ENCODE results near the gene ESRRA.

The ESRRA gene

DNA sequence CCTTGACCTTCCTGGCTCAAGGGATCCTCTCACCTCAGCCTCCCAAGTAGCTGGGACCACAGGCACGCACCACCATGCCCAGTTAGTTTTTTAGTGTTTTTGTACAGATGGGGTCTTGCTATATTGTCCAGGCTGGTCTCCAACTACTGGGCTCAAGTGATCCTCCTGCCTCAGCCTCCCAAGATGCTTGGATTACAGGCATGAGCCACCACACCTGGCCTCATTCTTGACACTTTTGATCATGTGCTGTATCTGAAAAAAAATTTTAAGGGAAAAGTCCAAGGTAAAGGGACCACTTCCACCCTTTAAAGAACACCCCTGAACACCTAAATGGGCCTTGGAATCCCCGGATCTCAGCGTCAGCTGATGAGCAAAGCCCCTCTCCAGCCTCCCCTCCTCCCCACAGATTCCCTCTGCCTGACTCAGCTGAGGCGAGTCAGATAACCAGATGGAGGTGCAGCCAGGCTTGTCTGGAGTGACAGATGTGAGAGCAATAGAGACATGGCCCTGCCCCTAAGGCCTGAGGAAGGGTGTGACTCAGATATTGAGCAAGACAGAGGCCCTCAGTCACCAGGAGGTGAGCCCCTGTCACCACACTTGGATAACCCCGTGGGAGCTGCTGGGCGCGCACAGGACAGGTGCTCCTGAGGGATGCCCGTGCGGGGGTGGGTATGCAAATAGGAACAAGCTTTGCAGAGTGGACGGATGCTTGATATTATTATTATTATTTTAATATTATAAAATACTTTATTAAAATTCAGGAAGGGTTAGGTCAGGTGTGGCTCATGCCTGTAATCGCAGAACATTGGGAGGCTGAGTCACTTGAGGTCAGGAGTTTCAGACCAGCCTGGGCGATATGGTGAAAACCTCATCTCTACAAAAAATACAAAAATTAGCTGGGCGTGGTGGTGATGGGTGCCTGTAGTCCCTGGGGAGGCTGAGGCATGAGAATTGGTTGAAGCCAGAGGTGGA lies 29.7 kb downstream of the ESRRA start:
- no peak for DNase-seq

GRCh38 chr11:64337538-64338249 lies 32.4 kb downstream of the ESRRA start:
- DNase-seq, result no peak

DNA sequence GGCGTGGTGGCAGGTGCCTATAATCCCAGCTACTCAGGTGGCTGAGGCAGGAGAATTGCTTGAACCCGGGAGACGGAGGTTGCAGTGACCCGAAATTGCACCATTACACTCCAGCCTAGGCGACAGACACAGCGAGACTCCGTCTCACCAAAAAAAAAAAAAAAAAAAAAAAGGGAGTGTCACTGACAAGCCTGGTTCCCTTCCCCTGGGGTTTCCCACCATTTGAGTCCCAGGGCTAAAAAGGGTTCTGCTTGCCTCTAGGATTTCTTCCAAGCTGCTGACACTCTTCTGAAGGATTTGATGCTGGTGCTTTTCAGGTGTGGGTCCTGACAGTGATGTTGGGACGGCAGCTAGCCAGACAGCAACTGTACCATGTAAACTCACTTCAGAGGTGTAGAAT lies 33.4 kb downstream of the ESRRA start:
- DNase-seq, result no peak

- DNase-seq, result no peak
Measured at GRCh38 chr11:64339286-64339685, 34.0 kb downstream of the ESRRA start.

GRCh38 chr11:64339754-64340408 lies 34.6 kb downstream of the ESRRA start, which contains the start of gene CCDC88B:
CCDC88B (plus strand) TSS chr11:64340204; CDS start chr11:64340267, 63 bp downstream.
- no peak for DNase-seq

DNA sequence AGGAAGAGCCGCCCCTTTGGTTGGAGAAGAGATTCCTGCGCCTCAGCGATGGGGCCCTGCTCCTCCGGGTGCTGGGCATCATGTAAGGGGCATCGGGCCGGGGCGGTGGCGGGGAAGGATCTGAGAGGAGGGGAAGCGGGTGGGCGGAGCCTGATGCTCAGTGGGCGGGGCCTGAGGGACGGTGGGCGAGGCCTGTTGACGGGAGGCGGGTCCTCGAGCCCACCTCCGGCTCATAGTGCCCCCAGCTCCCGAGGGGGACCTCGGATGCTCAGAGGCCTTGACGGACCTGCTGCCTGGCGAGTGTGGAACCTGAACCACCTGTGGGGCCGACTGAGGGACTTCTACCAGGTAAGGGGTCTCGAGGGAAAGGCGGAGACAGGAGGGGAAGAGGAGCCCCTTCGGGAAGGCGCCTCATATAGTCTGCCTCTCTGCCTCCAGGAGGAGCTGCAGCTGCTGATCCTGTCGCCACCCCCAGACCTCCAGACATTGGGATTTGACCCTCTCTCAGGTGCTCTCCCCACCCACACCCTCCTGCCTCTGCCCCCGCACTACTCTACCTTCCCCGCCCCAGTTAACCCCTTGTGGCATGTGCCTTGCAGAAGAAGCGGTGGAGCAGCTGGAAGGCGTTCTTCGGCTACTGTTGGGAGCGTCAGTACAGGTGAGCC lies 35.5 kb downstream of the ESRRA start:
- DNase-seq, result no peak

GRCh38 chr11:64341429-64341828 lies 36.1 kb downstream of the ESRRA start:
- DNase-seq, result no peak

DNA sequence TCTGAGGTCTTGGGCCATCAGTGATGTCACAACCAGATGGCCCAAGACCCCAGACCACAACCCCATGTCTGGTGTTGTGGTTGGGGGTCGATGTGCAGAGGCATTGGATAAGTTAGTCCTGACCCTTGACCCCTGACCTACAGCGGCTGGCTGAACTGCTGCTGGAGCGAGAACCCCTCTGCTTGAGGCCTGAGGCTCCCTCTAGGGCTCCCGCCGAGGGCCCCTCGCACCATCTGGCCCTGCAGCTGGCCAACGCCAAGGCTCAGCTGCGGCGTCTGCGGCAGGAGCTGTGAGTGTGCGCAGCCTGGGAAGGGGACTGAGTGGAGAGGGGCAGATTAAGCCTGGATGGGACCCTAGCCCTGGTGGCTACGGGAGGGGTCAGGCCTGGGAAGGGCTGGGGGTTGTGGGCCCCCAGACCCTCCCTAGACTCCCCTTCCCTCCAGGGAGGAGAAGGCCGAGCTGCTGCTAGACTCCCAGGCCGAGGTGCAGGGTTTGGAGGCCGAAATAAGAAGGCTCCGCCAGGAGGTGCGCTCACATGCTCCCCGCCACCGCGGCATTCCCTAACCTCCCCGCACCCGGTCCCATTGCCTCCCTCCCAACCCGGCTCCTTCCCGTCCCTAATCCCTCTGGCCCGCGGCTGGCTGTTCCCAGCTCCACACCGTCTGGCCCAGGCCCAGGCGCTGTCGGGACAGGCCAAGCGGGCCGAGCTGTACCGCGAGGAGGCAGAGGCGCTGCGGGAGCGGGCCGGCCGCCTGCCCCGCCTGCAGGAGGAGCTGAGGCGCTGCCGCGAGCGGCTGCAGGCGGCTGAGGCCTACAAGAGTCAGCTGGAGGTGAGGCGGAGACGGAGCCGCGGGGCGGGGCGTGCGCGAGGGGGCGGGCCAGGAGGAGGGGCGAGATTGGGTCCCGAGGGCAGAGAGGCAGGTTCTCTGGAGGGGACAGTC lies 36.8 kb downstream of the ESRRA start:
- DNase-seq, result no peak

GRCh38 chr11:64342869-64343745 lies 37.8 kb downstream of the ESRRA start:
- DNase-seq, result no peak

DNA sequence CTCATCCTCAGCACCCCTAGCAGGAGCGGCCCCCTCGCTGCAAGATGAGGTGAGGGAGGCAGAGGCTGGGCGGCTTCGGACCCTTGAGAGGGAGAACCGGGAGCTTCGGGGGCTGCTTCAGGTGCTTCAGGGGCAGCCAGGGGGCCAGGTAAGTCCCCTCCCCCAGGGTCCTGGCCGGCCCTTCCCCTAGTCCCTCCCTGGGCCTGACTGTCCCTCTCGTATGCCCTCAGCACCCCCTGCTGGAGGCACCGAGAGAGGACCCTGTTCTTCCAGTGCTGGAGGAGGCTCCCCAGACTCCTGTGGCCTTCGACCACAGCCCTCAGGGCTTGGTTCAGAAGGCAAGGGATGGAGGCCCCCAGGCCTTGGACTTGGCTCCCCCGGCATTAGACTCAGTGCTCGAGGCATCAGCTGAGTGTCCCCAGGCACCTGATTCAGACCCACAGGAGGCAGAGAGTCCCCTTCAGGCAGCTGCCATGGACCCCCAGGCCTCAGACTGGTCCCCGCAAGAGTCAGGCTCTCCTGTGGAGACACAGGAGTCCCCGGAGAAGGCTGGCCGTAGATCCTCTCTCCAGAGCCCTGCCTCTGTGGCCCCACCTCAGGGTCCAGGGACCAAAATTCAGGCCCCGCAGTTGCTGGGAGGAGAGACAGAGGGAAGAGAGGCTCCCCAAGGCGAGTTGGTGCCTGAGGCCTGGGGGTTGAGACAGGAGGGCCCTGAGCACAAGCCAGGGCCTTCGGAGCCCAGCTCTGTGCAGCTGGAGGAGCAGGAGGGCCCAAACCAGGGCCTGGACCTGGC lies 38.6 kb downstream of the ESRRA start:
- DNase-seq, result no peak

DNA sequence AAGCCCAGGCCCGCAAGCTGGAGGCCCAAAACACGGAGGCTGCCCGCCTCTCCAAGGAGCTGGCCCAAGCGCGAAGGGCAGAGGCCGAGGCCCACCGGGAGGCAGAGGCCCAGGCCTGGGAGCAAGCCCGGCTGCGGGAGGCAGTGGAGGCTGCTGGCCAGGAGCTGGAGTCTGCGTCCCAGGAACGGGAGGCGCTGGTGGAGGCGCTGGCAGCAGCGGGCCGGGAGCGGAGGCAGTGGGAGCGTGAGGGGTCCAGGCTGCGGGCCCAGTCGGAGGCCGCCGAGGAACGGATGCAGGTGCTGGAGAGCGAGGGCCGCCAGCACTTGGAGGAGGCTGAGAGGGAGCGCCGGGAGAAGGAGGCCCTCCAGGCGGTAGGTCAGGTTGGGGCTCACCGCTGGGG lies 39.5 kb downstream of the ESRRA start:
- DNase-seq, result no peak

- DNase-seq, result no peak
Measured at GRCh38 chr11:64347193-64347867, 42.0 kb downstream of the ESRRA start.

DNA sequence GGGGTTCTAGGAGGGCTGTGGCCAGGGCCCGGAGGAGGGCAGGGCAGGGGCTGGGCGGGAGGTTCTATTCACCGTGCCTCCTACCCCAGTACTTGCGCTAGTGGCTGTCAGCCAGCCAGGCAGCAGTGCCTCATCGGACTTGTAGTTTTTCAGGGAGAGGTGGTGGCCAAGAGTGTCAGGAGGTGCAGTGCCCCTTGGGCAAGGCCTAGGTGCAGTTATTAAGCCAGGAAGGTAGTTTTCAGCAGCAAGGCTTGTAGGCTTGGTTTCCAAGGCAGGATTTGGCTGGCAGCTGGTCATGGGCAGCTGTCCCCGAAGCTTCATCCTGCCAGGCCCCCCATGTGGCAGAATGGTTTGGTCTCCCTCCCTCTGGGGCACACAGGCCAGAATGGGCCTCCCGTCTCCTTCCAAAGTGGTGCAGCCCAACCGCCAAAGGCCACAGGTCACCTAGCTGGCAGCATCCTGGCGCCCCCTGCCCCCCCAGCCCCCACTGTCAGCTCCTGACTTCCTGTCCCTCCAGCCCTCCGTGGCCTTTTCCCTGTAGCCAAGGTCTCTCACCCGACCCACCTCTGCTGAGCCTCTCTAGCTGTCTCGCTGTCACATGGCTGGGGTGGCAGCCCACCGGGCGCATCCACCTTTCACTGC lies 43.2 kb downstream of the ESRRA start:
- DNase-seq, result no peak

DNA sequence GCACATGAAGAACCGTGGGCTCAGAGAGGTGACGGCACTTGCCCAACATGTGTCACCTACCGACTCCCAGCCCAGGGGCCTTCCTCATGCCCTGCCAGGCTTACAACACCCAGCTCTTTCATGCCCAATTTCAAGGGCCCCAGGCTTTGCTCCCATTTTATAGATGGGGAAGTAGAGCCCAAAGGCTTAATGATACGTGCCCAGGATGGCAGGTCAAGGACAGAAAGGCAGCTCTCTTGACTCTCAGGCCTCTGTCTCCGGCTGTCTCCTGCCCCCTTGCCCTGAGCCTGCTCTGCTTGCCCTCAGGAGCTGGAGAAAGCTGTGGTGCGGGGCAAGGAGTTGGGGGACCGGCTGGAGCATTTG lies 43.7 kb downstream of the ESRRA start:
- DNase-seq, result no peak

- no peak for DNase-seq
Measured at GRCh38 chr11:64349404-64349803, 44.1 kb downstream of the ESRRA start.

- no peak for DNase-seq
Measured at GRCh38 chr11:64351136-64351631, 45.9 kb downstream of the ESRRA start.

GRCh38 chr11:64352099-64352994 lies 47.0 kb downstream of the ESRRA start:
- peak; percentile 20 for DNase-seq
